Hypothalamus (tissue), 51 donors: ENCODE measurements around the gene ANKDD1A.

Experiments
- DNase-seq, 51 donors: peaks; one replicate each; lab custom pipeline; 2025; lab: John Stamatoyannopoulos, UW

ANKDD1A gene

DNA sequence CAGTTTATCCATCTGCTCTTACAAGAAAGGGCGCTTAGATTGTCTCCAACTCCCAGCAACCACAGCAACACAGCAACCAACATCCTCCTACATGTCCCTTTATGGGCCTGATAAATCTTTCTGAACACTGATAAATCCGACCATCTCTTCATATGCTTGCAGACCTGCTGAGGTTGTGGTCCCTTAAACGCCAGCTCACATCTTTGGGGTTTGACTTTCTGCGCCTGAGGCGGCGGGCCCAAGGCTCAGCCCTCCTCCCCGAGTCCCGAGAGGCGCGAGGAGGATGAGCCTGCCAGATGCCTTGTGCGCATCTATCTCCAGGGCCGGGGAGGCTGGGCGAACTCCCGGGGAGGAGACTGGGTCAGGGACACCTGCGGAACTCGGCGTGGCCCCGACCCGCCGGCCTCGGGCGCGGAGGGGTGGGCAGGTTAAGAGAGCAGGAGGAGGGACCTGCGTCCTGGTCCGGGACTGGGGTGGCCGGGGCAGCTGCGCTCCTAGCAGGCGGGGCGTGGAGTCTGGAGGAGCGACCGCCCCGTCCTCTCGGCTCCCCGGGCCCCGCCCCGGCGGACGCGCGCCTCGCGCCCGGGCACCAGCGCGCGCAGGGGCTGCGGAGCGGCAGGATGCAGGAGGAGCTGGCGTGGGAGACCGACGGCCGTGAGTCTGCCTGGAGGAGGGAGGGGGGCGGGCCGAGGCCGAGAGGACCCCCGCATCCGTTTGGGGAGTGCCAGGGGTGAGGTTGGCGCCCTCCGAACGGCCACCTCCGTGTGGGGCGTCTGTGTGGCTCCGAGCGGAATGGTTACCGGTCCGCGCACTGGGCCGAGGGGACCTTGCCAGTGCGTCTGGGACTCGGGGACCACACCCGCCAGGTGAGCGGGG is at the start of gene ANKDD1A:
Gene ANKDD1A (plus strand): TSS at position 592 of the 876 bp plus-strand sequence. CDS start 29 bp downstream, at position 621.
- peak in 29 of 51 donors; percentile 16 to 88 (median 48) for DNase-seq

DNA sequence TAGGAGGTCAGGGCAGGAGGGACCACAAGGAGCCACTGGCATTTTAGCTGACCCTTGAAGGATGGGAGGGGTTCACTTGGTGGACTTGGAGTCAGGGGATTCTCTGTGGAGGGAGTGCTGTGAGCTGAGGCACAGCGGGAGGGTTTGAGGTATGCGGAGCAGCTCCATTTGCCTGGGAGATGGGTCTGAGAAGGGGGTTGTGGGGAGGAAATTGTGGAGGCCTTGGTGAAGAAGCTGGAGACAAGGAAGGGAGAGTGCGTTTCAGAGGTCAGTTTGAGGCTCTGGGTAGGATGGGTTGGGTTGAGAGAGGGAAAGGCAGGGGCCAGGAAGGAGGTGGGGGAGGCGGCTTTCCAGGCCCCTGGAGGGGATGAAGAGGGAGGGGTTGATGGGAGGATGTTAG is 49.7 kb upstream of the ANKDD1A start:
- DNase-seq: no peak

DNA sequence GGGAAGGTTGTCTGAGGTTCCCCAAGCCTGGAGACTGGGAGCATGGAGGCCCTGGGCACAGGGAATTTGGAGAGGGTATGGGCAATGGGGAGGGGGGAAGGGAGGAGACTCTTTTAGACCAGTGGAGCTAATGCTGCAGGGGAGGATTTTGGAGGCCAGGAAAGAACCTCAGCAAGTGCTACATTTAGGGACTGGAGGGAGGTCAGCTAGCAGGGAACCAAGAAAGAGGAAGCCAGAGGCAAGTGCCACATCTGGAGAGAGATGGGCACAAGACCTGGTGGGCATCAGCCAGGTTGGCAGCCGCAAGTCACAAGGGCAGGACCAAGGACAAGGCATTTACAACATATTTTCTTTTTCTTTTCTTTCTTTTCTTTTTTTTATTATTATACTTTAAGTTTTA is 49.3 kb upstream of the ANKDD1A start:
- no peak for DNase-seq

DNA sequence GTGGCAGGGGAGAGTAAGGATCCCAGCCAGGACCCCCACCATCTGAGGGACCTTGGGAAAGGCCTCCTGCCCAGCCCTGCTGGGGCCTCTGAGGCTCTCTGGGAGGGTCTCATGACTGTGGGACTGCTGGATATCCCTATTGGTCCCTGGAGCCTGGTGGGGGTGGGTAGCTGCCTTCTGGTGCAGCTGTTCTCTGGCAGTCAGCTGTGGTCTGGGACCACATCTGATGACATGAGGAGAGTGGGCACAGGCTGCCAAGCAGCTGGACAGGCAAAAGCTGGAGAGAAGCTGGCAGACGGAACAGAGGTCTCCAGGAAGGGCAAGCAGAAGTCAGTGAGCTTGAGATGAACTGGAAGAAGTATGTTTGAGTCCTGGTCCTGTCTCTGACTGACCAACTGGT is 47.6 kb upstream of the ANKDD1A start:
- peak in 1 of 51 donors; percentile 48 for DNase-seq

DNA sequence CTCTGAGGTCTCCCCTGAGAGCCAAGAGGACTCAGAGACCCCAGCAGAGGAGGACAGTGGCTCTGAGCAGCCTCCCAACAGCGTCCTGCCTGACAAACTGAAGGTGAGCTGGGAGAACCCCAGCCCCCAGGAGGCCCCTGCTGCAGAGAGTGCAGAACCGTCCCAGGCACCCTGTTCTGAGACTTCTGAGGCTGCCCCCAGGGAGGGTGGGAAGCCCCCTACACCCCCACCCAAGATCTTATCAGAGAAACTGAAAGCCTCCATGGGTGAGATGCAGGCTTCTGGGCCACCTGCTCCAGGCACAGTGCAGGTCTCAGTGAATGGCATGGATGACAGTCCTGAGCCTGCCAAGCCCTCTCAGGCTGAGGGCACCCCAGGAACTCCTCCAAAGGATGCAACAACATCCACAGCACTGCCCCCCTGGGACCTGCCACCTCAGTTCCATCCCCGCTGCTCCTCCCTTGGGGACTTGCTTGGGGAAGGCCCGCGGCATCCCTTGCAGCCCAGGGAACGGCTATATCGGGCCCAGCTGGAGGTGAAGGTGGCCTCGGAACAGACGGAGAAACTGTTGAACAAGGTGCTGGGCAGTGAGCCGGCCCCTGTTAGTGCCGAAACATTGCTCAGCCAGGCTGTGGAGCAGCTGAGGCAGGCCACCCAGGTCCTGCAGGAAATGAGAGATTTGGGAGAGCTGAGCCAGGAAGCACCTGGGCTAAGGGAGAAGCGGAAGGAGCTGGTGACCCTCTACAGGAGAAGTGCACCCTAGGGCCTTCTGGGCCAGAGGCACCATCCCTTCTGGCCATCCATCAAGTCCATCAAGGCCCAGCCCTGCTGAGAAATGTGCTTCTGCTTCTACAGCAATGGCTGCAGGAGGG is 46.3 kb upstream of the ANKDD1A start:
- DNase-seq: no peak

DNA sequence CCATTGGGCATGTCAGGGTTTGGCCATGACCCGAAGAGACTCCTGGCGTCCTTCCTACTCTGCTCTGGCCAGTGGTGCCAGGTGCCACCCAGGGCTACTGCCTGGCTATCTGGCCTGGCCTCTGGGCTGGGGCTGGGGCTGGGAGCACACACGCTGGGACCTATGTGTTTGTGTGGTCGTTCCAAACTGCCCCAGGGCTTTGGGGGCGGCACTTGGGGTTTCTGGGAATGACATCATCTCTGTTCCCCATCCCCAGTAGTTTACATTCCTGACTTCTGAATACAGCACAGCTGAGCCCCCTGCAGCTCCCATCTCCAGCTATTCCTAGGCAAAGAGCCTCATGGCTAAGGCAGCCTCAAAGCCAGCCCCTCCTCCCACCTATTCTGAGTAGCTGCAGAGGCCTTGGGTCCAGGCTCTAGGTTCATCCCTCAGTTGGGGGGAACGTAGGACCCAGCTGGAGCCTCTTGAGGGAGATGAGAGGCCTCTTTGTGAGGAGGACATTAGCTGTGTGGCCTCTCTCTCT is 45.6 kb upstream of the ANKDD1A start:
- peak in 14 of 51 donors; percentile 26 to 62 (median 48) for DNase-seq

DNA sequence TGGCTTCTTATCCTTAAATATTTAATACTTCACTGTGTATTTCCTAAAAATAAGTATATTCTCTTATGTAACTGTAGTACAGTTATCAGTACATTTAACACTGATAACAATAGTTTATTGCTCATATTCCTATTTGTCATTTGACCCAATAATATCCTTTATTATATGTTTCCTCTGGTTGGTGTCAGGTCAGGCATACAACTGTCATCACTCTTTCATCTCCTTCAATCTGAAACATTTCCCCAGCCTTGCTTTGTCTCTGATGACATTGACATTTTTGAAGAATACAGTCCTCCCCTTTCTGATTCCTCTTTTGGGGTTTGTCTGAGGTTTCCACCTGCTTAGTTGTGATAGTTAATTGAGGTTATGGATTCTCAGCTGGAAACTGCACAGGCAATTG is 42.2 kb upstream of the ANKDD1A start:
- DNase-seq: no peak

DNA sequence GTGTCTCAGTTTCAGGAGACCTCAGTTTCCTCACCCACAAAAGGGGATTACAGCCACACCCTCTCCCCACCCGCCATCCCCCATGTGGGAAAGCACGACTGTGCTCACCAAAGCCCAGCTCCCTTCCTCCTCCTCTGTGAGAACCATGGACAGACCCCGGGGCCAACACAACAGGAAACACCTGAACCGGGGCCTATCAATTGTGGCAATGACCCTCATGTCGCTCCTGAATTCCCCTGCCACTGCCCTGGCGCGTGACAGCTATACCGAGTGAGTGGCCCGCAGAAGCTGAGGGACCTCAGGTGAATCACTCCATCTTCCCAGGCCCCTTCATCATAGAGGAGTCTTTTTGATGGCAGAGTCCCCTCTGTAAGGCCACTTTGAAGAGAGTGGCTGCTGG is 41.3 kb upstream of the ANKDD1A start:
- DNase-seq: no peak

DNA sequence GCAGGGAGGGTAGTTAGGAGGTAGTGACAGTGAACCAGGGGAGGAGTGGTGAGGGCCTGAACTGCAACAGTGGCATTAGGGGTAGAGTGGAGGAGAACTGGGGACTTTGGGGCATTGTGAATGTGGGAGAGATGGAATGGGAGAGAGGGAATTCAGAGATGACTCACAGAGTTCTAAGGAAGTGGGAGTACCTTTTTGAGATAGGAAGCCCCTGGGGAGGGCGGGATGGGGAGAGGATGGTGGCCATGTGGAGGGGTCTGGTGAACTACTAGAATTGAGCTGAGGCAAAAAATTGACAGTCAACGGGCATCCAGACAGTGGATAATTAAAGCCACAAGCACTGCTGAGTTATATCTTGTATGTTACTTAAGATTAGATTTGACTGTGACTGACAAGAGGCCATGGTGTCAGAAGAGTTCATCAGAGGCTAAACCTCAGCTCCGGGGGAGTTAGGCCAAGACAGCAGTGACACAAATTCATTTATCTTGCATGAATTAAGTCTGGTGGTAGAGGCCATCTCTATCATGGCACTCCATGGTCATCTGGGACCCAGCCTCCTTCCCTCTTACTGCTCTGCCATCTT is 36.0 kb upstream of the ANKDD1A start:
- DNase-seq: no peak

DNA sequence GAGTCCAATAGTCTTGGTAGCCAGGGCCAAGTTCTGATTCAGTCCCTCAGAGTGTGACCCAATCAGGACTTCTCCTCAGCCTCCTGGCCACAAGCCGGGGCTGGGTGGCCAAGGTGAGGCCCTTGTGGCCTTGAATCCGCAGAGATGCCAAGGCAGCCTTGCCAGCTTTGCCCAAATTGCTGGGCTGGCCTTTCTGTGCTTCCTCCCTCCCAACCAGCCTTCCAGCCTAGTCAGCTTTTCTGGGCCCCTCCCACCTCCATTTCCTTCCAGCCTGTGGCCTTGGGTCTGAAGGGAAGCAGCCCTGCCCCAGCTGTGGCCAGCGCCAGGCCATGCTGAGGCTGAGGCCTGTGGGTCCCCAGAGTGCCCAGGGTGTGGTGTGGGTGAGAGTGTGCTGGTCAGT is 34.3 kb upstream of the ANKDD1A start:
- DNase-seq: peak in 33 of 51 donors; percentile 22 to 74 (median 50)

DNA sequence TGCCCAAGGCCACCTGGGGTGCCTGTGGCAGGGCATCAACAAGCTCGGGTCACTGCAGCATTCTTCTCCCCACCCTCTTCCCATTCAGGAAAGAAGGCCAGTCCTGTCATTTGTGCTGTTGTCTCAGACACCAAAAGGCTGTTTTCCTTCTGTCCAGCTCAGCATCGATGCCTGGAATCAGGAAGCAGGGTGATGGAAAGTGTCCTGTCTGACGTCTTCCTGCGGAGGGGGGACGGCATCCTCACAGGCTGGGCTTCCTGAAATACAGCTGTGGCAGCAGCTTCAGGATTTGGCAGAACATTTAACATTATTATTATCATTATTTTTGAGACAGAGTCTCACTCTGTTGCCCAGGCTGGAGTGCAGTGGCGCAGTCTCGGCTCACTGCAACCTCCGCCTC is 33.0 kb upstream of the ANKDD1A start:
- DNase-seq: no peak

DNA sequence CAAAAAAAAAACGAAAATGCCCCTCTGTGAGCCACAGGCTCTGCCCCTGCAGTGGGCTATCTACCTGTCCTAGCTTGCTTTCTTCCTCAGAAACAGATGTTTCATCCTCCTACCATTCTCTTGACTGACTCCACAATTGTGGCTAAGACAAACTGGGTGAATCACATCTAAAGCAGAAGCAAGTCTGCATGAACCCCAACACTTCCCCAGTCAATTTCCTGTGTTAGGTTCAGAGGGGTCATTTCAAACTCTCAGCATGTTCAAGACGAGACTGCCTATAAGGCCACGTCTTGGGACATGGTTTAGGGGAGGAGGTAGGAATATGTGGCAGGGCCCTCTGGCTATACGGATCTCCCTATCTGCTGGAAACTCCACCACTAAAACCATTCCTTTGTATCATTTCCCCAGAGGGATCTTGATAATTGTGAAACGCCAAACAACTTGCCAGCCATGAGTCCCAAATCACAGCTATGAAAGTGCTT is 28.6 kb upstream of the ANKDD1A start:
- DNase-seq: no peak

DNA sequence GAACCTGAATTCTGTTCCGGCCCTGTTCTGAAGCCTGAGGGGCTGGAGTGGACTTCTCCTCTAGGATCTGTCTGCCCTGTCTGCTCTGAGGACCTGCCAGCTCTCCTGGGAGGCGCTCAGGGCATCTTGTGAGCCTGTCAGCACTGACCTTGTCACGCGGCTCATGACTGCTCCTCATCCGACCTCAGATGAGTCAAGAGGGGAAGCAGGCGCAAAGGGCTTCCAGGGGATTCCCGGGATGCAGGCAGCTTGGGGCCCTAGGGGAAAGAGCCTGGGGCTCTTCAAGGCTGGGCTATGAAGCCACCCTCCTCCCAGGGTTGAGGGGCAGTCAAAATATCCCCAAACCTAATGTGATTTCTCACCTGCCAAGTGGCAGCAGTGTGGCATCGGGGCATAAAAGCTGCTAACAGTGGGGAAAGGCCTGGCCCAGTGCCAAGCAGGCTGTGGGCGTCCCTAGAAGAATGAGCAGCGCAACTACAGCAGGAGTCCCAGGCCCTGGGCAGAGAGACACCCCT is 27.6 kb upstream of the ANKDD1A start:
- peak in 21 of 51 donors; percentile 17 to 67 (median 31) for DNase-seq

DNA sequence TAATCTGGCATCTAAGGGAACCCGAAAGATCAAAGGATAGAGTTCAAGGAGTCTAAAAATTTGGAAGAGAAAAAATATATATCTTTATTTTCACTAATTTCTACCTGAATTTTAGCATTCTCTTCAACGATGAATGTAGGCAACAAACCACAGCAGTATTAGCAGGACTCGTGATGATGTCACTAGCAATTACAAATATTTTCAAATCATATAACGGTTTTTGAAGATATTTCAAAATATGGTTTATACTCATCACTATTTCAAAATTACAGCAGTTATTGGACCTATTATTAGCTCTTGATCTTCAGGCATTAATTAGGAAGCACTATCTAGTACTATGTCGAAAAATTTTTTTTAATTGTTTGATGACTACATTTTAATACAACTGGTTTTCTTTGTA is 27.0 kb upstream of the ANKDD1A start:
- no peak for DNase-seq

DNA sequence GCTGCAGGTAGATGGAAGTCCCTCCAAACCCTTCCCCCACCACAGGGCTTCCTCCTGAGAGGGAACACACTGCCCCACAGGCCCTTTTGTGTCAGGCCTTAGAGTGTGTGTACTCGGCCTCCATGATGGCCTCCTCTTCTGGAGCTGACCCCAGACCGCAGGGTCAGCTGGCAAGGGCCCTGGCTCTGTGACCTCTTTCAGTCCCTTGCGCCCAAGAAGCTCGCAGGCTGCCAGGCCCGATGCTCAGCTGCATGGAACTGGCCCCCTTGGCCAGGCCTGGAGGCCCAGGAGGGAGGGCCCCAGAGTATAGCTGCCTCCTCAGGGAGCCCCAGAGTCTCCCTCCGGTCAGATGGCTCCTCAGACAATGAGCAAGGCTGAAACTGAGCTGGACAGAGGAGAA is 23.4 kb upstream of the ANKDD1A start:
- no peak for DNase-seq

DNA sequence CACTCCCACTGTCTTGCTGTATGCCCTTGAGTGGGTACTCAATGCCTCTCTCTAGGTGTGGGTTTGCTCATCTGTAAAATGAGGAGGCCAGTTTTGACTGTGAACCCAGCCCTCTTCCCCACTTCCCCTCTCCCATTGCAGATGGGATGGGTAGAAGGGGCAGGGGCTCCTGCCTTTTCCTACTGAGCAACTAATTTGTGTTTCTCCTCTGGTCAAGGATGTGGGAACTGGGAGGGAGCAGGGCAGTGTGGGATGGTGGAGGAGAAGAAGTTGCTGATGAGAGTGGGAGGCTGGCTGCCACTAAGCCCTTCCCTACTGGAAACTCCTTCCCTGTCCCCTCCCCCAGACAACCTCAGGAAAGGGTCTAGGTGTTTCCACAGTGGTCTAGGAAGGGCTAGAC is 20.1 kb upstream of the ANKDD1A start:
- no peak for DNase-seq

DNA sequence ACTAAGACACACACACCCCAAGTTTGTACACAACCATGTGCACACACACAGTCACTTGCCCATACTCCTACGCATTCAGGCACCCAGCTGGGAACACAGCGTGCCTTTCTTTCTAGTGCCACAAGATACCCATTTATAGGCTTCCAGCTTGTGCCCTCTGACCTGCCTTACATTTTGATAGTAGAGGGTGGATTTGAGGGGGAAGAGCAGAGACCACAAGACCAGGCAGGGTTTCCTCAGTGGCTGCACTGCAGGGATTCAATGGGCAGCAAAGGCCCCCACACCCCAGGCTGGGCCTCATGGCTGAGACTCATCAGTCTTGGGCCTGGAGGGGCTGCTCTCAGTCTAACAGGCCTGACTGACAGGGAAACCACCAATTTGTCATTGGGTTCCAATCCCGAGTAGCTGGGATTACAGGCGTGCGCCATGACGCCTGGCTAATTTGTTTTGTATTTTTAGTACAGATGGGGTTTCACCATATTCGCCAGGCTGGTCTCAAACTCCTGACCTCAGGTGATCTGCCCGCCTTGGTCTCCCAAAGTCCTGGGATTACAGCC is 18.8 kb upstream of the ANKDD1A start:
- no peak for DNase-seq

DNA sequence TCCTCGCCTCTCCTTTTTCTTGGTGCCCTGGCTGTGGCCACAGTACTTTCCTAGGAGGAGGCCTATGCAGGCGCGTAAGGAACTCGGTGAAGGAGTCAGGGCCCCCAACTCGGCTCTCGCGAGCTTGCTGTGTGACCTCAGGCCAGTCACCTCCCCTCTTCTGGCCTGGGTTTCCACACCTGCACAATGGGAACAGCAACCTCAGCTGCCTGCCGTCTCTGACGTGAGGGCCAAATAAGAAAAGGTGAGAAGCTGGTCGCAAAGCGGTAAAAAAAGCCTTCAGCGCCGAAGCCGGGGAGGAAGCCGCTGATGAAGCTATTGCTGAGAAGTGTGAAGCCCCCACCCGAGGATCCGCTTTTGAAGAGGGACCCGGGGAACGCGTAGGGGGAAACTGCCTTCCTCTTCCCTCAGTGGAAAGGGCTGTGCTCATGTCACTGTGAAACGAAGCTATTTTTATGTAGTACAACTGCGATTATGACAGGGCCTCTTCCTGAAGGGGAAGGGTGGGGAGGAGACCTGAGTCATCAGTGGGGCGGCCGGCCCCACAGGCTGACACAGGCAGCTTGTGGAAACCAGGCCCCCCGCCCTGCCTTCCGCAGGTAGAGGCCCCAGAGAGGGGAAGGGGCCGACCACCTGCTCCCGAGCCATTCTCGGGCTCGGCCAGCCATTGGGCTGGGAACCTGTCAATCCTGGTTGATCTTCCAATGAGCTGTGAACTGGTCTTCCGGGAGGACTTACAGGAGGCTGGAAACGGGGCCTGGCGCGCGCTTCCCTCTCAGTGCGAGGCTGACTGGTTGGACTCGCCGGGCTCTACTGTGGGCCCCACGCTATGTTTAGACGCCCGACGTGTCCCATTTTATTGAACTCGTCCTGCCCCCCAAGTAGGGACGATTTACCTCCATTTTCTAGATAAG is 18.0 kb upstream of the ANKDD1A start:
- peak in 50 of 51 donors; percentile 32 to 95 (median 78) for DNase-seq

DNA sequence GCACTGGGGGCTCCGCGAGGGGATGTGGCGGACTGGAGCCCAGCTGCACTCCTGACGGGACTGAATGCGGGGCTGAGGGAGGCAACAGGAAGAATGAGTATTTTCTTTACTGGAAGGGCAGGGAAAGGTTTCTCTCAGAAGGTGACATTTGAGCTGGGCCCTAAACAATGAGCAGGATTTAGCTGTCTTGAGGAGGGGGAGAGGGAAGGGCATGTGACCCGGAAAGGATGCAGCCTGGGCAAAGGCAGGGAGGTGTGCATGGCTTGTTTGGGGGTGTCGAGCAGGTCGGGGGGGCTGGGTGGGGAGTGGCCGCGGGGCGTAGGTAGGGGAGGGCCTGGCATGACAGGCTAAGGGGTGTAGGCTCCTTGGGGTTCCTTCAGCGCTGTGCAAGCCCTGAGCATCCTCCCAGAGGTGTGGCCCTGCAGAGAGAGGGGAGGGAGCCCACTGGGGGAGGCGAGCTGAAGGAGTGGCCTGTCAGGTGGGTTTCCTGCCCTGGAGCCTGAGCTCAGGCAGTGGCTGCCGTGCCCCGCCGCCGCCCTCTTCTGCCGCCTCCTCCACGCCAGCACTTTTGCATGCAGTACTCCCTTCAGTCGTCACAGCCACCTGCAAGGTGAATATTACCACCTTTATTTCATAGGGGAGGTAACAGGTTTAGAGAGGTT is 17.2 kb upstream of the ANKDD1A start:
- no peak for DNase-seq
